GM04503 (cell line): ENCODE measurements around the gene FAM163B.

Experiments
- DNase-seq: peaks from one replicate; pipeline ENCODE4 v3.0.0-alpha.2; 2012; ENCODE audit warnings: low read depth

FAM163B gene

DNA sequence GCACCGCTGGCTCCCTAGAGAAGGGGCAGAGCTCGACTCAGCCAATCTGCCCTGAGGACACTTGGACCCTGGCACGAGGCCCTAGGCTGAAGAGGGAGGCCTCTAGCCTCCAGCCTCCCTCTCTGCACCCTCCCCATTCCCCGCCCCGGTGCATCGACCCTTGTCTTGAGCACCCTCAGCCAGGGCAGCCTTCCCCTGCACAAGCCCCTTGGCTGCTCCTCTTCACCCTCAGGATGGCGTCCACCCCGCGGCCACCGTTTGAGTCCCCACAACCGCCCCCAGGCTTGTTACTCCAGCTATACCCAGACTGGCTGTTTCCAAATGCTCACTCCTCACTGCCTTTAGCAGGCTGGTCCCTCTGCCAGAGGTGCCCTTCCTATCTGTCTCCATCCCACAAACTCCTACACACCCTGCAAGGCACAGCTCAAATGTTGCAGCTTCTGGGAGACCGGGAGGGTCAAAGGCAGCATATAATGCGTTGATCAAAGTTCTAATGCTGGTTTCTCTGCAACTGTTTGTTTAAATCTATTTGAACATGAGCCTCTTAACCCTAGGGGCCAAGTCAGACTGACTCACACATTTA lies 6.5 kb upstream of the FAM163B start:
- no peak for DNase-seq

DNA sequence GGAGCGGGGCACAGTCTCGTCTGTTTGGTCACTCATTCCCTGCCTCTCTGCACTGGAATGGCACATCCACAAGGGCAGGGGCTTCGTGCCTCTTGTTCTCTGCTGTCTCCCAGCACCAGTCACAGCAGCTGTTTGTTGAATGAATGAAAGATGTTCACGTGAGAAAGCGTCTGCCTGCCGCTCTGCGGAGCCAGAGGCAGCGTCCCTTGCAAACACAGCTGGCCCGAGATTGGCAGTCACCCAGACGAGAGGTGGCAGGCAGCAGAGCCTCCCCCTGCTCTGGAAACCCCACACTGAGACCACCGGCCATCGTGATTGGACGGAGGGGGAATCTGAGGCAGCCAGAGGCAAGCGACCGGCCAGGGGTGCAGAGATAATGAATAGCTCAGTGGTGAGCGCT lies 6.0 kb upstream of the FAM163B start:
- no peak for DNase-seq

DNA sequence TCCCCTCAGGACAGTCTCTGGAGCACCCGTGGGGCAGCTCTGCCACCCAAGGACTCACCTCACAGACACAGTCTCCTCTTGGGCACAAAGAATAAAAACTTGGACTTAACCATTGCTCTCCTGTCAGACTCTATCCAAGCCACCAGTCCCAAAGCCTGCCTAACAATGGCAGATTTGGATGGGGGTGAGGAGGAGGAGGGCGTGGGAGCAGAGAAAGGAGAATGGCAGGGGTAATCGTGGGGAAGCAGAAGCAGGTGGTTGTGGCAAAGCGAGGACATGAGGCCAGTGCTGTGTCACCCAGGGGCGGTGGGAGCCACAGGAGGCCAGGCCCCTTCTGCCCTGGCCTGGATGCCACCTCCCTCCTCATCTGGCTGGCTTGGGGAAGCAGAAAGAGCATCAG lies 5.5 kb upstream of the FAM163B start:
- no peak for DNase-seq

DNA sequence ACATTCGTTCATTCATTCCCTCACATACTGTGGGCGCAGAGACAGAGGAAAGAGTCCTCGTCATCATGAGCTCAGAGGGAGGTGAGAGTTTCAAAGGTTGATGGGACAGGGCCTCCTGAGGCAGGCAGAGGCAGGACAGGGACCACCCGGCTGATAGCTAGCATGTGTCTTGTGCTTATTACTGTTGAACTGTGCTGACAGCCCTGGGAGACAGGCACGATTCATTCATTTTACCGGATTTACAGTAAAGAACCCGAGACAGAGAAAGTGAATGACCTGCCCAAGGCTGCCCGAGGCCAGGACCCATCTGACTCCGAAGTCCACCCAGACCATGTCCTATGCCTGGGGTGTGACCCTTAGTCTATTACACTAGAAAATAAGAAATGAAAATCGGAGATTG lies 4.9 kb upstream of the FAM163B start:
- no peak for DNase-seq

DNA sequence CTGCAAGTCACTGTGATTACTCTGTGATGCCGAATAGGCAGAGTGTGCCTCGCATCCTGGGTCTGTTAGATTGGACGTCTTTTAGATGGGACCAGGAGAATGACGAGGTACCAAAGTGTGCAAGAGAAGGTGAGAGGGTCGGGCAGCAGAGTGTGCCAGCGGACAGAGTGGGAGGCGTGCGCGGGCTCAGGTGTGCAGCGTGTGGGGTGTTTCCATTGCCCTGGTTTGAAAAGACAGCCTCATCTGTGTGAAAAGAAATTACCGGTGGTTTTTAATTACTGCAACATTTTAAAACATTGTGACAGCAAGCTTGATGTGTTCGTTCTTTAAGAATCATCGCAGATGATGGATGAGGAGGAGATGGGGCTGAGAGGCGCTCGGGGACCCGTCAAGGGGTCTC lies 4.2 kb upstream of the FAM163B start:
- no peak for DNase-seq

DNA sequence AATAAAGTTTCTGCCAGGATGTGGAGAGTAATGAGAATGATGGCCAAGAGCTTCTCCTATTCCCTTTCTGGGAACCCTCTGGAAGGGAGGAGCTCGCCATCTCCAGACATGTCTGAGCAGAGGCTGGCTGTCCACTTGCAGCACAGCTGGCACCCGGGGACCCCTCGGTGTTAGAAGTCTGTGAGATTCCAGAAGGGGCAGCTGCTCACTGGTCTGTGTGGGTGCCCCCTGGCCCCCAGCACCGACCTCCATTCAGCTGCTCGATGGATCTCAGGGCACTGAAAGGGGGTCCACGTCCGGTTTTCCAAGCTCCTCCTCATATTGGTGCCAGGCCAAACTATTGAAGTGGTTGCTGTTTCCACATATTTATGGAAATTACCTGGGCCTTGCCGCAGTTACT lies 3.6 kb upstream of the FAM163B start:
- DNase-seq = no peak

DNA sequence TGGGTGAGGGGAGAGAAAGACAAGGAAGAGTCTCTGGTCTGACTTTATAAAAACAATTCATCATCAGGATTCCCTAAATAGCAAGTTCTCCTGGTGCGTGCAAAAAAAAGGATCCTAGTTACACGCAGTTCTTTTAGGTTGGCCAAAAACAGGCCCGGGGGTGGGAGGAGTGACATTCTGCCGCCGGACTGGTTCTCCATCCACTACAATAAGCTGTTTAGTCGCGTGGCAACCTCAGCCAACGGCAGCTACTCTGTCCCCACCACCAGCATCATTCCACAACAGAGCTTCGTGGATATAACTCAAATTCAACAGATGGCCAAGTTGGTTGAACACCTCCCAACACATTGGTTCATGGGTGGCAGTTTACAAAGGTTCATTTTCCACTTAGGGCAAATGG lies 2.9 kb upstream of the FAM163B start:
- no peak for DNase-seq

DNA sequence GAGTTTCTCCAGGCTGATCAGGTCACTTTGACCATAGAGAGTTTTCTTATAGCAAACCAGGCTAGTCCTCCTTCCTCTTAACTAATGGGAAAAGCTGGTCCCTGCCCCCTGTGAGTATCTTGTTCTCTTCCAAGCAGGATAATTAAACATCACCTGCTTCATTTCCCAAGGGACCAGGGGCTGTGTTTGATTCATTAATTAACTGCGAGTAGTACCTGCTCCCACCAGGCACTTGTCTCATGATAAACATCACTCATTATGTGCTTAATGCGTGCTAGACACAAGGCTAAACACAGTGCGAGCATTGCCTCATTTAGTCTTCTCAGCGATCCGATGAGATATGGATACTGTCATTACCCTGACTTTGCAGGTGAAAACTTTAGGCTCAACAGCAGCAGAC lies 1.7 kb upstream of the FAM163B start:
- DNase-seq = no peak

DNA sequence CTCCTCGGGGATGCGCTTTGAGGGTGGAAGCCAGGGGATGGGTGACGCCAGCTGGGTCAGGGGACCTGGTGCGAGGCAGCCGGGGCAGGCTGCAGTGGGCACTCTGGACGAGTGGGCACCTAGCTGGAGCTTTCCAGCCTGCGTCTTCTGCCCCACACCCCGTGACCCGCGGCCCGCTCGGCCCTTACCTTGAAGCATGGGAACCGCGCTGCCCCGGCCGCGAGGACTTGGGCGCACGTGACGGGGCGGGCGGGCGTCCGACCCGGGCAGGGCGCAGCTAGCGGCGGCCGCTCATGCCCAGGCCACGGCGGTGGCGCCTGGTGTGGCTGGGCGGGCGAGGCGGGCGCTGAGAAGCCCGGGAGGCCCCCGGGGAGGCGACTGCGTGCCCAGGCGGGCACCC lies 300 bp downstream of the FAM163B start:
- DNase-seq = no peak

DNA sequence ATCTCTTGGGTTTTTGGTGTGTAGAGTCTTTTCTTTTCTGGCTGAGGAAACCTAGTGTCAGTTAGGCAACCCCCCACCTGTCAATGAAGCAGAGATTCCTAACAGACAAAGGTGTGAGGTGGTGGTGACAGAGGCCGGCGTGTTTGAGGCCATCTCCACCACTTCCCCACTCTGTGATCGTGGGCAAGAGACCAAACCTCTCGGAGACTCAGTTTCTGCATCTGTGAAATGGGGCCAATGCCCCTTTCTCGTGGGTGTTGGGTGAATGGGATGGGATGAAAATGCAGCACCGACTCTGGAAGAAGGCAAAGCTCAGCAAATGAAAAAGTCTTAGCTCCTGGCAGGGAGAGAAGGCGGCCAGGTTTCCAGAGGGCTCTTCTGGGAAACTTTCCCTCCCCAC lies 807 bp downstream of the FAM163B start:
- DNase-seq = no peak

DNA sequence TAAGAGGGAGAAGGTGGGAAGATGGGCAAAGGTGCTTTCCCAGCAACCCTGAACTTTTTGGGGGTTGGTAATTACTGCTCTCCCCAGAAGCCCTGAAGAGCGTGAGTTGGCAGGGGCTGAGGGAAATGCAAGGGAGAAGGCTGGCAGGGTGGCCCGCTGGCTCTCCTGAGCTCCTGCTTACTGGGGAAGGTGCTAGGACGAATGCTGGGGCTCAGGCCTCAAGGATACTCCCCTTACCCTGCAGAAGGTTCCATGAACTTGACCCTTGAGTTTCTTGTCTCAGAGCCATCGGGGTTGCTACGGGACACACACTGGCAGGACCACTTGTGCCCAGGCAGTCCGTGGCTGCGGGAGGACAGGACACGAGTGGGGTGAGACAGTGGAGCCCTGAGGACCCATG lies 1.2 kb downstream of the FAM163B start:
- DNase-seq = no peak

DNA sequence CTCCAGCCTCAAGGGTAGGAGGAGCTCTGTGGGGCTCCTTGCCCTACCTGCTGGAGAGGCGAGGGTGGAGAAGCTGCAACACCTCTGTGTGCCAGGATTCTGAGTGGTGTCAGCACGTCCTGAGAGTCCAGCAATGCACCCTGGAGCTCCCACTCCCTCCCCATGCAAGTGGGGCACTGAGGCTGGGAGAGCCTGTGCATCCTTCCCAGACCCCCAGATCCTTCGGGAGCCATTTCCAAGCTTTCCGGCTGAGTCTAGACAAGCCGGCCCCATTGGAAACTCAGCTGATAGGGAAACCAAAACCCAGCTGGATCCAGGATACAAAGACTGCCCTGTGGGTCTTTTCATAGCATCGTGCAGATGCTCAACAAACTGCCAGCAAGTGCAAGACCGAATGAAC lies 1.8 kb downstream of the FAM163B start:
- no peak for DNase-seq

DNA sequence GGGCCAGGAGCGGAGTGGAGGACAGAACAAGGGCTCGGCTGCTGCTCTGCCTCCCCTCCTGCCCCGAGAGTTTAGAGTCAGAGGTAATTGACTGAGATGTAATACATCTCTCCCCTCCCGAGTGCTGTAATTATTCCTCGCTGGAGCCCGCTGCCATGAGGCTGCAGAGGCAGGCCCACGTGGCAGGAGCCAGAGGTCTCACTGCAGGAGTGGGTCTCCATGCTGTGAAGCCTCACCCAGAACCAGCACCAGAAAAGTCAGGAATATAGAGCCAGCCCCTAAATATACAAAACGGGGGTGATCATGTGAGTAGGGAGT lies 2.5 kb downstream of the FAM163B start:
- DNase-seq = no peak

DNA sequence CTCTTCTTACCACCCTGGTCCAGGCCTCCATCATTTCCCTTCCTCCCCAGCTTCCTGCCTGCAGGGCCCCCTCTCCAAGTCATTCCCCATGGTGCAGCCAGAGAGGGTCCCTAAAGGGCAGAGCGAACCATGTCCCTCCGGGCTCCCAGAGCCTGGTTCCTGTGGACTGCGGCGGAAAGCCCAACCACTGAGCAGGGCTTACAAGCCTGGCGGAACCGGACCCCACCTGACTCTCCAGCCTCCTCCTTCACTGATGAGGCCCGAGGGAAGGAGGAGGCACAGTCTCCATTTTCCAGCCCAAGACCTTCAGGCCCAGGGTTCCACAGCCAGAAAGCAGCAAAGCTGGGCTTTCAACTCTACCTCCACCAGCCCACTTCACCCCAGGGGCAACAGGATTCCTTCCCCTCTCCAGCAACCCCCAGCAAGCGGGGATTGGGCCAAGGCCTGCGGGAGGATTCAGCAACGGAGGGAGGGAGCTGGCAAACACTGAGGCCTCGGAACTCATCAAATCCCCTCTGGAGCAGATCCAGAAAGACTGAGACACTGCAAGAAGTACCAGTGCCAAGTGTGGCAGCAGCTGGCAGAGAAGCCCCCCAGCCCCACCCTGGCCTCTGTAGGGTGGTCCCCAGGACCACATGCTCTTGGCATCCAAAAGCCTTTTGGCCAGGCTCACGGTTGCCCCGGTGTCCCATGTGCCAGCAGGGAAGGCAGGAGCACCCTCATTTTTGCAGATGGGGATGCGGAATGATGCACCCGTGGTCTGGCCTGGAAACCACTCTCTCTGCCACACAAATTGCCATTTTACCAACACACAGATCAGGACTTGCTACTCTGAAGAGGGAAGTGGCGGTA lies 3.1 kb downstream of the FAM163B start:
- DNase-seq = no peak

DNA sequence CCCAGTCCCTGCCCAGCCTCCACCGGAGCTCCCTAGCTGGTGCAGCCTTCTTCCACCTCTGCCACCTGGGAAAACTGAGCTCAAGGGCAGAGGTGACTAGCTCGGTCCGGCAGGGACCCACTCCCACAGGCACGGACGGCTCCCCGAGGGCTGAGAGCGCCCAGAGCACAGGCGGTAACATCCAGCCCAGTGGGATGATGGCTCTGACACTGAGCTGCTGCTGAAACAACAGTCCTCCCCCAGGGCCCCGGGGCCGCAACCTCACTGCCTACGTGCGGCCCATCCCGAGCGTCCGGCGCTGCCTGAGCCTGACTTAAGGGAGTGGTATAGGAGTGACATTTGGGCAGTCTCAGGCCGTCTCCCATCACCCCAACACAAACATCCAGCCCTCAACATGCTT lies 3.7 kb downstream of the FAM163B start:
- no peak for DNase-seq

DNA sequence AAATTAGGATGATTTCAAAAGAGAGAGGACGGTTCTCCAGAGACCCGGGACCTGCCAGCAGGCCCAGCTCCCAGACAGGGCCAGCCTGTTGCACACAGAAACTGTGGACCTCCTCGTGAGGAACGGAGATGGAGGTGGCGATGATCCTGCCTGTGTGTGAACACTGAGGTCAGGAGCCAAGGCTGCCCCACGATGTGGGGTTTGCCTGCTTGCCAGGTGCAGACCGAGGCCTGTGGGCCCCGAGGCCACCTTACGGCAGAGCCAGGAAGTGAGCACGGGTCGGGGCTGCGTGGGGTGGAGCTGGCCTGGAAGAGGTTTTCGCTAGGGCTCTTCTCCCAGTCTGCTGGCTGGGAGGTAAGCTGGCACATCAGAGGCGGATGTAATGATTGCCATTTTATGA lies 4.3 kb downstream of the FAM163B start:
- no peak for DNase-seq

DNA sequence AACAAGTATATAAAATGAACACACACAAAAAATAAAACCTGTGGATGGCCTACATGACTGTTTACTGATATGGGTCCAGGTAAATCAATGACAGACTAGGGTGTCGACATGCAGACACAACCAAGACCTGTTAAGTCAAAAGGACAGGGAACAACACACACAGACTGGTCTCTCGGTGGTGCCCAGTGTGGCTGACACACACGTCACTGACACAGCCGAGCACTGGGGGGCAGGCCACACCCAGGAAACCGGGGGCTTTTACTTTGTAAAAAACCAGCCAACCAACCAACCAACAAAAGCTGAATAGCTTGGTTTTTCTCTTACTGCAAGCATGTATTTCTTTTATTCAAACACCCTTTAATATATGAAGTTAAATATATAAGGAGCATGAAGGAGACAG lies 5.0 kb downstream of the FAM163B start:
- DNase-seq = no peak

DNA sequence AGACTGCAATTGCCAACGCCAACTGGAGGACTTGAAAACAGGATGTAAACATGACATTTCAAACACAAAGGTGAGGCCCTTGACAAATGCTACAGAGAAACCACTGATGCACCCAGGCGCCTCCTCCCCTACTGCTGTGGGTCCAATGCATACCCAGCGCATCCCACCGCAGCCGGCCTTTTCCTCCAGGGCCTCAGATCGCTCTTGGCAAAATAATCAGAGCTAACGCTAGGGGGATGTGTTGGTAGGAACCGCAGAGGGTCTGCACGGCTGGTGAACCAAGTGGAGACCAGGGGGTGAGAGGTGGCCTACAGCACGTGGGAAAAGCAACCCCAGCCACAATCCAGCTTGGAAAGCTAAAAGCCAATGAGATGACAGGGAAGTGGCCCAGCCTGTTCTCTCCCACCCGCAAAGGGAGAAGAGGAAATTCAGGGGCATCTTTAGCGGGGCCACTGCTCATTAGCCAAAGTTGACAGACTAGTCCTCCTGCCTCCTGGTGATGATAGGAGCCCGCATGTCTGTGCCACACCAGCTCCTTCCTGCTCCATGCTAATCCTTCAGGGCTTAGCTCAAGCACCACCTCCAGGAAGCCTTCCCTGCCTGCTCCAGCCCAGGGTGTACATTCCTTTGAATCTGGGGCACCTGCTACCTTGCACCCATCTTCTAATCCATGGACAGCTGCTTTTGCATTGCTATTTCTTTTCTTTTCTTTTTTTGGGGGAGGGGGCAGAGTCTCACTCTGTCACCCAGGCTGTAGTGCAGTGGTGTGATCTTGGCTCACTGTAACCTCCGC lies 5.9 kb downstream of the FAM163B start:
- DNase-seq = no peak

DNA sequence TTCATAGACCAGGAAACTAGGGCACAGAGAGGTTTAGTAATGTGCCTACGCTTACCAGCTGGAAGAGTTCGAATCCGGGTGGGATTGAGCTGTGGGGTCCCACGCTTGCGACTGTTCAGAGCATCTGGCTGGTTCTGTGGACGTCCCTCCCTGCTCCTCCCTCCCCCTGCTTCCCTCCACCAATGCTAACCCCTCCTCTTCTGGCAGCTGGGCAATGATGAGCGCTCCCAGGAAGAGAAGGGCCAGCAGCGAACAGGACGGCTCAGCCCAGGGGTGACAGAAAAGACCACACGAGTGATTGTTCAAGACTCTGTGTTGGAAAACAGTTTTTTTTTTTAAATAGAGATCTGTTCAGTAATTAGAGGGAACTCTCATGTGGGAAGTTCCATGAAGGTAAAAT lies 6.9 kb downstream of the FAM163B start:
- no peak for DNase-seq

DNA sequence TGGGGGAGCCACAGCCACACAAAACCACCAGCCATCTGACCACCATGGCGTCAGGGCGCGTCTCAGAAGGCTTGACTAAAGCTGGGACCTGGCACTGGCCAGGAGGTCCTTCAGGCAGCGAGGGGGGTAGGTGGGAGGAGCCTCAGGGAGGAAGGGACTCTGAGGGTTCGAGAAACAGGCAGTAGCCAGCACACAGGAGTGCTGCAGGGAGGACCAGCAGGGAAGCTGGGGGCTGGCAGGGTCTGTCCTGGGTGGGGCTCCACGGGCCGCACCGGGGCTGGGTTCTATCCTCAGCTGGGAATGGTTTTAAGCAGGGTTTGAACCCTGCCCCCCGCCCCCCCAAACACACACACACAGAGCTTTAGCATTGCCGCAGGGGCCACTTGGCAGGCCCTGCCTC lies 7.4 kb downstream of the FAM163B start:
- no peak for DNase-seq

DNA sequence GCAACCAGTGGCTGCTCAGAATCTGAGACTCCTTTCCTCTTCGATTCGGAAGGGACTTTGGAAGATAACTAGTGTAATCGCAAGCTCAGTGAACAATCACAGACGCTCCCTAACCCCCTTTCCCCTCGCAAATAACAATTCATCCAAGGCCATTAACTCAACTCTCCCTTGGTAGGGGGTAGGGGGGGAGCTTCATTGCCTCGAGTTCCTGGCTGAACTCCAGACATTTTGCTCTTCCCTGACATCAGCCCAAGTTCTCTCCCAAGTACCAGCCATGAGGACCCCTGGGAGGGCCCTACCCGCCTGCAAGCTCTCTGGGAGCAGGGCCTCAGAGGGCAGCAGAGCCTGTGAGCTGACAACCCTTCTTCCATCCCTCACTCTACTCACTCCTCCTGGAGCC lies 8.4 kb downstream of the FAM163B start:
- no peak for DNase-seq

DNA sequence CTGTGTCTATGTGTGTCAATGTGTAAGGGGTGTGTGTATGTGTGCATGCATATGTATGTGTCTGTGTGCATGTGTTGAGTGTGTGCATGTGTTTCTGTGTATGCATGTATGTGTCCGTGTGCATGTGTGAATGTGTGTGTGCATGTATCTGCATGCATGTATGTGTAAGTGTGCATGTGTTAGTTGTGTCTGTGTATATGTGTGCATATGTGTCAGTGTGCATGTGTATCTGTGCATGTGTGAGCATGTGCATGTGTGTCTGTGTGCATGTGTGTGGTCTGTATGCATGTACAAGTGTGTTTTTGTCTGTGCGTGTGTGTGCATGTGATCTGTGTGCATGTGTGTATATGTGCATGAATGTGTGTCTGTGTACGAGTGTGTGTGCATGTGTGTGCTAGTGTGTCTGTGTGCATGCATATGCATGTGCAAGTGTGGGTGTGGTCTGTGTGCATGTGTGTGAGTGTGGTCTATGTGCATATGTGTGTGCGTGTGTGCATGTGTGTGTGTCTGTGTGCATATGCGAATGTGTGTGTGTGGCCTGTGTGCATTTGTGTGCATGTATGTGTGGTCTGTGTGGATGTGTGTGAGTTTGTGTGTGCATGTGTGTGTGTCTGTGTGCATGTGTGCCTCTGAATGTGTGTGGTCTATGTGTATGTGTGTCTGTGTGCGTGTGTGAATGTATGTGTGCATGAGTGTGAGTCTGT lies 9.6 kb downstream of the FAM163B start:
- DNase-seq = no peak

DNA sequence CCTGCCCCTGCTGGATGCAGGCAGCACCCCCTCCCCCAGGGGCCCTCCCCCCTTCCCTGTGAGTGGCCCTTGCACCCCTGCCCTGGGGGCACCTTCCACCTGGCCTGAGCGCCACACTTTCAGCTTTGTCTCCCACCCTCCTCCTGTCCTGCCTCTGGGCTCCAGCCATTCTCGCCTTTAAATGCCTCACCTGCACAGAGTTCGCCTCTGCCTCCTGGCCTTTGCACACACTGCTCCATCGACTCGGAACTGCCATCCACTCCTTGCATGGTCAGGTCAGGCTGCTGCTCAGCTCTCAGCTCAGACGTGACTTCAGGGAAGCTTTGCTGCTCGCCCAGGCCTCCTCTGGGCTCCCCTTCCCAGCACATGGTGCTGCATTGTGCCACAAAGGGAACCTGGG lies 10.2 kb downstream of the FAM163B start:
- no peak for DNase-seq
